Stimulated activated CD4-positive, alpha-beta T cell treated with anti-CD3 and anti-CD28 coated beads, Interleukin-4, amount 100 ng/mL, for 4 hours (primary cell): ENCODE results near the gene RBM41.
"Not testable (repeated sequence)": the region's sequence is repeated elsewhere in the genome, so short reads cannot be mapped to it uniquely, and the experiment has no call there.

ENCODE experiments used
- DNase-seq, 2 experiments: peaks; one replicate each; pipeline ENCODE4 v3.0.0-alpha.2; 2020

RBM41 gene

DNA sequence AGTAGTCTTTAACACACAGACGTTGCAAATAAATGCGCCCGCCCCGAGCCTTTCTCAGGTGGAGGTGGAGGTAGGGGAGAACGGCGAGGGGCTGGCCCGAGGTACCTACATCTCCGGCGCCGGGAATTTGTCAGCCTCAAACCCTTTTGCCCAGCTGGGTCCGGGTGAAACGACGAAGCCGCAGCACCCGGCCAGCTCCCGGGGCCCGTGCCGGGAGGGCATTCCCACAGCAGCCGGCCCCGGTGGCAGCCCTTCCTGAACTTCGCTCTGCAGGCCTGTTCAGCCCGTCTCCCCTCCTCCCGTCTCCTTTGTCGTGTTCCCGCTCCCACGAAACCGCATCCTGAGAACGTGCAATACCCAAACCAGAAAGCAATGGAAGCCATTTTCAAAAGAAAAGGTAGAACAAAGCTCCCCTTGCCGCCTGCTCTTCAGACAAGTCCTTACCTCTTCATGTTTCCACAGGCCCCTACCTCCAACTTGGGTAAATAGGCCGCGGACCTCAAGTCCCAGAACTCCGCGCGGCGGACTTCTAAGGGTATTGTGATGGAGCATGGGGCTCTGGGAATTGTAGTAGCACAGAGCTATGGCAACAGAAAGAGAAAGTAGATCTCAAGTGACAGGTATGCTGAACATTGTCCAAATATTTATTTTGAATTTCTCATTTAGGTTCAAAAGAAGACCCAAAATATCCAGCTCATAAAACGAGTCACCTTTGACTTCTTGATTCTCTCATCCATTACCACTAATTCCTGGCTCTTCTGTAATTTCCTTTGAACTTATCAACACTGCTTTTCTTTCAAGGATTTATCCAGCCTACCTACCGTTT, at the start of gene RBM41:
Gene RBM41 (minus strand): TSS at position 501 of the 826 bp plus-strand sequence. CDS start 49 bp downstream, at position 452.
- DNase-seq: peak; percentile 51 to 73

DNA sequence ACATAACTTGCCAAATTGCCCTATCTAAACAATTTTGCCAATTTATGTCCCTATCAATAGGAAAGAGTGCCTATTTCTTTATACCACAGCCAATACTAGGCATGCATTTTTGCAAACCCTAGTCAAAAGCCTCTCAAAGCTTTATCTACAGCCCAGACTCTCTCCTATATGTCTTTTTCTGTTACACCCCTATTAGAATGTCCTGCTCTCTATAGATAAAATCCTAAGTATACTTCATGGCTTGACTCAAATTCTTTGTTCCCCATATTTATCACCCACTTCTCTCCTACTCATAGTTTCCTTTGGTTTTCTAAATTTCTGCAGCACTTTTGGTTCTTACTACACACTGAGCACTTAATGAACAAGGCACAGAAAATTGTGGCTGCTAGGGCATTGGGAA, 49.6 kb upstream of the RBM41 start:
- no peak for DNase-seq

DNA sequence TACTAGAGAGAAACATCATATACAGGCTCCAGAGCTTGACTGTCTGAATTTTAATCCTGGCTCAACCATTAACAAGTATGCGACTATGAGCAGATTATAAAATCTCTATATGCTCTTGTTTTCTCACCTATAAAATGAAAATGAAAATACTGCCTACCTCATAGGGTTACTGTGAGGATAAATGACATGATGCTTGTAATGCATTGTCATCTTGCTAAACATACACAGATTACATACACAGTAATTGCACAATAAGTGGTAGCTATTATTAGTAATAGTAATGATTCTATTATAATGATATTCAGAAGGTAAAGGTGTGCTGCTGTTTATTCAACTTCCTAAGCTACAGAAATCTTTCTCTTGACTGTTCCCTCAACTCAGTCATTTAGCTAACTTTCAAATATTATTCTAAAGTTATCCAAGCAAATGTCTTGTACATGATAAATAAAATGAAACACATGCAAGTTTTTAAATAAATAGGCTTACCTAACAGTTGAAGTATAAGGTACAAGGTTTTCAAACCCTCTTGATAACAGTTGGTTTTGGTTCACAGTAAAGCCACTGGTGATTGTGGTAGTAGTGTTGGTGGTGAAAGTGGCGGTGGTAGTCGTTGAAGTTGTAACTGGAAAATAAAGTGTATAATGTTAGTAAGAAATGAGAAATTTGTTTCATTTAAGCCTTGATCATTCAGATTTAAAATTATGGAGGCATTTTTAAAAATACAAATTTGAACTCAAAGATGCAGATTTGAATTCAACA, 48.7 kb upstream of the RBM41 start:
- DNase-seq: no peak

DNA sequence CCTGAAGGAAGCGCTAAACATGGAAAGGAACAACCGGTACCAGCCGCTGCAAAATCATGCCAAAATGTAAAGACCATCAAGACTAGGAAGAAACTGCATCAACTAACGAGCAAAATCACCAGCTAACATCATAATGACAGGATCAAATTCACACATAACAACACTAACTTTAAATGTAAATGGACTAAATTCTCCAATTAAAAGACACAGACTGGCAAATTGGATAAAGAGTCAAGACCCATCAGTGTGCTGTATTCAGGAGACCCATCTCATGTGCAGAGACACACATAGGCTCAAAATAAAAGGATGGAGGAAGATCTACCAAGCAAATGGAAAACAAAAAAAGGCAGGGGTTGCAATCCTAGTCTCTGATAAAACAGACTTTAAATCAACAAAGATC, 39.0 kb upstream of the RBM41 start:
- DNase-seq: not testable (repeated sequence)

DNA sequence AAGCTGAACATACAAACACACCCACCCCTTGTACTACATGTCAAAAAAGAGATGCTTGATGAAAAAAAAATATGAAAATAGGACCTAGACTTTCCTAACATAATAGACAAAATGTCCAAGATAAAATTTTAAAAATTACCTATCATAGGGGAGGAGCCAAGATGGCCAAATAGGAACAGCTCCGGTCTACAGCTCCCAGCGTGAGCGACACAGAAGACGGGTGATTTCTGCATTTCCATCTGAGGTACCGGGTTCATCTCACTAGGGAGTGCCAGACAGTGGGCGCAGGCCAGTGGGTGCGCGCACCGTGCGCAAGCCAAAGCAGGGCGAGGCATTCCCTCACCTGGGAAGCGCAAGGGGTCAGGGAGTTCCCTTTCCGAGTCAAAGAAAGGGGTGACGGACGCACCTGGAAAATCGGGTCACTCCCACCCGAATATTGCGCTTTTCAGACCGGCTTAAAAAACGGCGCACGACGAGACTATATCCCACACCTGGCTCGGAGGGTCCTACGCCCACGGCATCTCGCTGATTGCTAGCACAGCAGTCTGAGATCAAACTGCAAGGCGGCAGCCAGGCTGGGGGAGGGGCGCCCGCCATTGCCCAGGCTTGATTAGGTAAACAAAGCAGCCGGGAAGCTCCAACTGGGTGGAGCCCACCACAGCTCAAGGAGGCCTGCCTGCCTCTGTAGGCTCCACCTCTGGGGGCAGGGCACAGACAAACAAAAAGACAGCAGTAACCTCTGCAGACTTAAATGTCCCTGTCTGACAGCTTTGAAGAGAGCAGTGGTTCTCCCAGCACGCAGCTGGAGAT, 37.2 kb upstream of the RBM41 start:
- not testable (repeated sequence) for DNase-seq

DNA sequence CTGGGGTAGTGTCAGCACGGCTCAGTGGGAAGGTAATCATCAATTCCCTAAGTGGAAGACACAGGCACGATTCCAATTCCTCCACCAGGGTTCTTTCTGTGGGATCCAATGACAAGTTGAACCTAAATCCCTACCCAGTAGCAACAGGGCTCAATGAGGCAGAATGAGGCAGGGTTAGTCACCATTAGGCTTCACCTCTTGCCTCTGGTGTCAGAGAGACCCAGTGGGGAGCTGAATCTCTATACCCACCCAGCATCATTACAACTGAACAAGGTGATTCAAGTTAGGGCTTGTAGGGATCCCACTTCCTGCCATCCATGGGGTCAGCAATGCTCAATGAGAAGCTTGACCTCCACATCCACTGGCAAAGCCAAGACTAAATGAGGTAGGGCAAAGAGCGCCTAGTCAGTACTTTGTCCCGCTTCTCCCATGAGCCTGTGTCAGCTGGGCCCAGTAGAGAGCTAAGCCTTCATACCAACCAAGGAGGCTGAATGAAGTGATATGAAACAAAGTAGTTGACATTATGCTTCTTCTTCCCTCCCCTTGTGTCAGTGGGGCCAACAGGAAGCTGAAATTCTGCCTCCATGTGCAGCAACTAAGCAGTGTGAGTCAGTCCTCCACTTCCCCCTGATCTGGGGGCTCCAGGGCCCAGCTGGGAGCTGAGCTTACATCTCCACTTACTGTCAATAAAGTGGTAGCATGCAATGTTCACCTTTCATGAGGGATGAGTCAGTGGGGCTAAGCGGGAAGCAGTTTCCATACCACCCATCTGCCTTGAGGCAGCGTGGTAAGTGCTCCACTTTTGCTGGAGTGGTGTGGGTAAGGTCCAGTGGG, 36.4 kb upstream of the RBM41 start:
- peak; percentile 0 to 12 for DNase-seq

DNA sequence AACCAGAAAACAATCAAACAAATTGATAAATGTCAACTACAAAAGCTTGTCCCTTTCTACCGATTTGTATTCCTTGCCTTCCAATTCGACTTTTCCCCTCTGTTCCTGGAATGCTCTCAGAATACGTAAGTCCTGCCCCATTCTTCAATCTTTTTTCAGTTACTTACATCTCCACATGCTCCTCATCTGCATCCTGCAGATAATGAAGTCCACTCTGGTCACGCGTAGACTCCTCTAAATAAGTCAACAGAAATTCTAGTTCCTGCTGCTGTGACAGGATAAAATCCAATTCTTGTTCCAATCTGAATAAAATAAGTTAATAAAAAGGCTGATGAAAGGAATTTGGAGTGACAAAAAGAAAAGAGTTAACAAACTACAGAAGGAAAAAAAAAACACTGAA, 34.4 kb upstream of the RBM41 start:
- DNase-seq: no peak

DNA sequence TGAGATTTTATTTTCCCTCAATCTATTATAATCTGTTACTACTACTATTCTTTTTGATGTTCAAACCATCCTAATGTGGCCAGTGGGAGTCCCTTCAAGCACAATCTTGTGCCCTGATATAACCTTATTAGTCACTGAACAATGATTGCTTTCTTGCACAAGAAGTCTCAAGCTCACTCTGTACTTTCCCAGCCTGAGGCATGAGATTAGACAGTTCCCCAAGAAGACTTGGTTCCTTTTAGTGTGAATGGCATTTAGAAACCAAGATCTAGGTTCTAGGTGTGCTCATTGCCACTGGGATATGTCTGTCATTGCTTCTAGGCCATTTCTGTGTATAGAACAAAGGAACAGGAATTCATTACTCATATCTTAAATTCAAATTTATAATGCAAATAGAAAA, 28.0 kb upstream of the RBM41 start:
- DNase-seq: no peak

DNA sequence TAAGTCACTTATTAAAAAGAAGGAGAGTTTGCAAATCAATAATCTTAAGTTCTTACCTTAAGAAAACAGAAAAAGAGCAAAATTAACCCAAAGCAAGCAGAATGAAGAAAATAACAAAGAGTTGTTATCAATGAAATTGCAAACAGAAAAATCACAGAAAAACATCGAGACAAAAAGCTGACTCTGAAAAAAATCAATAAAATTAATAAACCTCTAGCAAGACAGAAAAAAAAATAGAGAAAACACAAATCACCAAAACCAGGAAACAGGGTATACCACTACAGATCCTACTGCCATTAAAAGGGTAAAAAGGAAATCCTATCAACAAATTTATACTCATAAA, 17.3 kb upstream of the RBM41 start:
- no peak for DNase-seq

DNA sequence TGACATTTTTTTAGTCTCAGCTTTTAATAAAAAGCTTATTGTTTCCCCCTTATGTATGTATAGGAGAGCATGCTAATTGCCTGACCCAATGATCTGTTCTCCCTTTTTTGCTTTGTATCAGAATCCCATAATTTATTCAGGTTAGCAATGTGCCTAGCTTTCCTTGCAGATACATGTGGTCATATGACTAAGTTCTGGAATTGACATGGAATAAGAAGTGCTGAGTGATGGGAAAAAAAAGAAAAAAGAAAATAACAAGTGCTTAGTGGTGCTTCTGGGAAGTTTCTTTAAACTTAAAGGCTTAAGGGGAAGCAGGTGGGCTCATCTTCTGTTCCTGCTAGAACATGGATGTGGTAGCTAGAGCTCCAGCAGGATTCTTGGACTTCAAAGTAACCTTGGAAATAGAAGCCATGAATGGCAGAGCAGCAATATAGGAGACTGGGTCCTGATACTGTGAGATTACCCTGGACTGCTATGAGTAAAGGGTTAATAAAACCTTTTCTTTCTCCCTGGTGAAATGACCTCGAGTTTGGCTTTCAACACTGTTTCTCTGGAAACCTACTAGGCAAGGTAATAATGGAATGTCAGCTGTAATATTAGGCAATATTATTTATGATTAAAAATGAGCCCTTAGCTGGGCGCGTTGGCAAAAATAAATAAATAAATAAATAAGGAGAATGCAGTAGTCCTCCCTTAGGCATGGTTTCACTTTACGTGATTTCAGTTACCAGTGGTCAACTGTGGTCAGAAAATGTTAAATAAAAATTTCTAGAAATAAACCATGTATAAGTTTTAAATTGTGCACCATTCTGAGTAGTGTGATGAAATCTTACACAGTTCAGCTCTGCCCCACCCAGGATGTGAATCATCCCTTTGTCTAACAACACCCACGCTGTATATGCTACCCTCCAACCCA, 16.7 kb upstream of the RBM41 start:
- peak in 1 of 2 experiments; percentile 23 for DNase-seq

DNA sequence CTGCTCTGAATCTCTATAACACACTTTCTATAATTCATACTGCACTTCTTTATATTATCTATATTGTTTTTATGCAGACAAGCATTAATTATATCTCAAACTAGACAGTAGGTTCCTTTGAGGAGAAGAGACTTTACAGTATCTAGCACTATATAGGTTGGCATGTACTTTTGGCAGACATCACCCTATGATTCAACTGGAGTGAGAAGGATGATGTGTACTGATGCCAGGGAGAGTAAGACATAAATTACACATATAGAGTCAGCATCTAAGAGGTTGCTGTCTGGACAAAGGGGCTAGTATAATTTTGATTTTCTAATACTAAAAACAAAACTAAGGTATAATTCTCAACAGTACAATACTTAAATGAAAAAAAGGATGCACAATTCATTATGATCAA, 5.1 kb upstream of the RBM41 start:
- DNase-seq: no peak

DNA sequence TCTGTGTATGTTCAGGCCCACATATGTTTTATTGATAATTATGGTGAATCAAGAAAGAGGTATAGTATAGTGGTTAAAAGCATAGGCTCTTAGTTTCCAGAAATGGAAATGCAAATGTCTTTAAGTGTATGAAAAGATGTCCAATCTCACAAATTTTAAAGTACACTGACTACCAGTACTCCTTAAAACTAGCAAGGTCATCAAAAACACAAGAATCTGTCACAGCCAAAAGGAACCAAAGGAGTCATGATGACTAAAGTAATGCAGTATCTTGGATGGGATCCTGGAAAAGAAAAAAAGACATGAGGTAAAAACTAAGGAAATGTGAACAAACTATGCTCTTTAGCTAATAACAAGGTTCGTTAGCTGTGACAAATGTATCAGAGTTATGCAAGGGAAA, 661 bp upstream of the RBM41 start:
- DNase-seq: no peak

DNA sequence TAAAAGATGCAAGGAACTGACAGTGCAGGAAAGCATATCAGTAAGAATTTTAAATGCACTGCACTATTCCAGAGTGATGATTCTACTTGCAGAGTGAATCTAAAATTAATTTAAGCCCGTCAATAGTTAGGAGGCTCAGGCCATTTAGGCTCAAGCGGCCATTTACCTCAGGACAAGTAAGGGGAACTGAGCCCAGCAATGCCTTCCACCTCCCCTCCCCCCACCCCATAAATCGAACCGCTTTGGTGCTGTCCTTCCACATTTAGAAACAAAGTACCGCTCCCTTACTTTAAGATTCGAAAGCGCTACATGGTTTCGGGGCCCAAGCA, 665 bp downstream of the RBM41 start:
- DNase-seq: no peak

DNA sequence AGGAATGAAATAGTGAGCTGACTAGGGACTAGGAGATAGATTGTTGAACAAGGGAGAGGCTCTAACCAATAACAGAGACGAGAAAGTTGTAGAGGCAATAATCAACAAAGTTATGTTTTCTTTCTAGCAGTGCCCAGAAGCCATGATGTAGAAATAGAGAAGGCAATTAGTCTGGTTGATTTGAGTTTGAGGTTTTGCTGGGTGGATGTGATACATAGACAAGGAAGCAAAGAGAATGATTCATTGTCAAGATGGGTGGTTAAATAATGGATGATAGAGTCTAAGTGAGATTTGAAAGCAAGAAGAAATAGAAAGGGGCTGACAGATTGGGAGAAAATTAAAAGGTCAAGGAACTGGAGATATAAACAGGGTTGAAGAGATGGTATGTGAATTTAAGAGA, 11.2 kb downstream of the RBM41 start:
- no peak for DNase-seq

DNA sequence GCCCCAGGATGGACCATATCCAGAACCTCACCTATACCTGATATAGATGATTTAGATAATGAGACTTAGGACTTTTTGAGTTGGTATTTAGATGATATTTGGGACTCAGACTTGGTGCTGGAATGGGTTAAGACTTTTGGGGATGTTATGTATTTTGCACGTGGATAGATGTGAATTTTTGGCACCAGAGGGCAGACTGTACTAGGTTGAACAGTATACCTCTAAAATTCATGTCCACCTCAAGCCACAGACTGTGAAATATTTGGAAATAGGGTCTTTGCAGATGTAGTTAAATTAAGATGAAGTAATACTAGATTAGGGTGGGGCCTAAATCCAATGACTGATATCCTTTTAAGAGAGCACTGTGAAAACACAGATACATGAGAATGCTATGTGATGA, 15.6 kb downstream of the RBM41 start:
- DNase-seq: no peak

DNA sequence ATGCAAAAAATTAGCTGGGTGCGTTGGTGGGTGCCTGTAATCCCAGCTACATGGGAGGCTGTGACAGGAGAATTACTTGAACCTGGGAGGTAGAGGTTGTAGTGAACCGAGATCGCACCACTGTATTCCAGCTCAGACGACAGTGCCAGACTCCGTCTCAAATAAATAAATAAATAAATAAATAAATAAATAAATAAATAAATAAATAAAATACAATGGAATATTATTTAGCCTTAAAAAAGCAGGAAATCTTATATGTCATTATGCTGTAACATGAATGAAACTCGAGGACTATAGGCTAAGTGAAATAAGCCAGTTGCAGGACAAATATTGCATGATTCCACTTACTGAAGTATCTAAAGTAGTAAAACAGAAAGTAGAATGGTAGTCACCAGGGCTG, 42.5 kb downstream of the RBM41 start:
- DNase-seq: no peak

DNA sequence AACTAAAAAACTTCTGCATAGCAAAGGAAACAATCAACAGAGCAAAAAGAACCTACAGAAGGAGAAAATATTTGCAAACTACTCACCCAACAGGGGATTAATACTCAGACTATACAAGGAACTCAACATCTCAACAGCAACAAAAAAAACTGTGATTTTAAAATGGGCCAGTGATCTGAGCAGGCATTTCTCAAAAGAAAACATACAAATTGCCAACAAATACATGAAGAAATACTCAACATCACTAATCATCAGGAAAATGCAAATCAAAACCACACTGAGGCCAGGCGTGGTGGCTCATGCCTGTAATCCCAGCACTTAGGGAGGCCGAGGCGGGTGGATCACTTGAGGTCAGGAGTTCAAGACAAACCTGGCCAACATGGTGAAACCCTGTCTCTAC, 60.9 kb downstream of the RBM41 start:
- DNase-seq: not testable (repeated sequence)

DNA sequence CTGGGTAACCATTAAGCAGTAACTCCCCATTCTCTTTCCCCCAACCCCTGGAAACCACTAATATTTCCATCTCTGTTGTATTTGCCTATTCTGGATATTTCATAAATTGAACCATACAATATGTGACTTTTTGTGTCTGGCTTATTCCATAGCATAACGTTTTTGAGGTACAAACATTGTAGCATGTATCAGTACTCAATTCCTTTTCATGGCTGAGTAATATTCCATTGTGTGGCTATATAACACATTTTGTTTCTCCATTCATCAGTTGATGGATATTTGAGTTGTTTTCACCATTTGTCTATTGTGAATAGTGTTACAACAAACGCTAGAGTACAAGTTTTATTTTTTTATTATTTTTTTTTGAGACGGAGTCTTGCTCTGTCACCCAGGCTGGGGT, 63.6 kb downstream of the RBM41 start:
- no peak for DNase-seq

DNA sequence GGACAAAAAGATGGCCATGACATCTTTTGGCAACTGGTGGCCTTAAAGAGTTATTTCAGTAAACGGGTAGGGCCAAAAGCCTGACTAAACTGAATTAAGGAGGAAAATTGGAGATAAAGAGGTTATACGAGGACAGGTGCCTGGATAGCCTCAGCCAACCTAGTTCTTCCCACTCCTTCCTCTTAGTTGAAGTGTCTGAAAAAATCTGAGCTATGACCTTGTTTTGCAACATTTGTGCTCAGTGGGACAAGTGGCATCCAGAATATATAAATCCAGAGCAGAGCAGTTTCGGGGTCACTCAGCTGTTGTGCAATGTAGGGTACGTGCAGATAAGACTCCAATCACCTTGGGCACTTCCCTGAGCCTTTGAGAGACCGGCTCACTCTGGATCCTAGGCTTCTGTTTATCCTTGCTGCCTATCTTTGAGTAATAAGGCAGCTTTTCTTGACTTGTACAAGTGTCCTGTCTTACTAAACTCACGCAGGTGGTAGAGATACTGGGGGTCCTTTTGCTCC, 68.4 kb downstream of the RBM41 start:
- DNase-seq: no peak

DNA sequence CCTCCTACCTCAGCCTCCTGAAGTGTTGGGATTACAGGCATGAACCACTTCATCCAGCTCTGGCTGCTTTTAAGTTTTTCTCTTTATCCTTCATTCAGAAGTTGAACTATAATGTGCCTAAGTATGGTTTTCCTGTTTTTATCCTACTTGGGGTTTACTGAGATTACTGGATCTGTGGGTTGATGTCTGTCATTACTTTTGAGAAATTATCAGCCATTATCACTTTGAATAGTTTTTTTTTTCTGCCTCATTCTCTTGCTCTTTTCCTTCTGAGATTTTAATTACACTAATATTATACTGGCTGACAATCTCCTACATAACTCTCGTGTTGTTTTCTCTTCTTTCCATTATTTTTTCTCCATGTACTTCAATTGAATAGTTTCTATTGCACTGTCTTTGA, 71.0 kb downstream of the RBM41 start:
- DNase-seq: no peak

DNA sequence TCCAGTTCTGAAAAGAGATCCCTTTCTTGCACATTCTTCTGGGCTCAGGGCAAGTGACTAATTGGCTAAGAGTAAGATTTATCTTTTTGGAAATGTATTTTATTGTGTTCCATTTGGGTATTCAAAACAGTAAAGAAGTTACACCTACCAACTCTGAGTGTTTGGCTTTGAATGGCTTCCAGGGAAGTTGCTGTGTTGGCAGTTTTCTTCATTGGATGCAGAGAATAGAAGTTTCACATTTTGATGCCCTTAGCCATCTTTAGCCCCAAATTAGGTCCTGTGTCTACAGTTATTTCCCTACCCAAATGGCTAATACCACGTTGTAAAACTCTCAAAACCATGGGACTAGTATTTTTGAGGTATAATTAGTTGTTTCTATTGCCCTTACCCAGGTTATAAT, 88.9 kb downstream of the RBM41 start:
- no peak for DNase-seq
